COLO668 (cell line): ENCODE data around the gene DNAH17.

Experiments
- DNase-seq: peaks from one replicate; lab custom pipeline; 2025; ENCODE audit not compliant: unreplicated experiment; lab: John Stamatoyannopoulos, UW

The DNAH17 gene

DNA sequence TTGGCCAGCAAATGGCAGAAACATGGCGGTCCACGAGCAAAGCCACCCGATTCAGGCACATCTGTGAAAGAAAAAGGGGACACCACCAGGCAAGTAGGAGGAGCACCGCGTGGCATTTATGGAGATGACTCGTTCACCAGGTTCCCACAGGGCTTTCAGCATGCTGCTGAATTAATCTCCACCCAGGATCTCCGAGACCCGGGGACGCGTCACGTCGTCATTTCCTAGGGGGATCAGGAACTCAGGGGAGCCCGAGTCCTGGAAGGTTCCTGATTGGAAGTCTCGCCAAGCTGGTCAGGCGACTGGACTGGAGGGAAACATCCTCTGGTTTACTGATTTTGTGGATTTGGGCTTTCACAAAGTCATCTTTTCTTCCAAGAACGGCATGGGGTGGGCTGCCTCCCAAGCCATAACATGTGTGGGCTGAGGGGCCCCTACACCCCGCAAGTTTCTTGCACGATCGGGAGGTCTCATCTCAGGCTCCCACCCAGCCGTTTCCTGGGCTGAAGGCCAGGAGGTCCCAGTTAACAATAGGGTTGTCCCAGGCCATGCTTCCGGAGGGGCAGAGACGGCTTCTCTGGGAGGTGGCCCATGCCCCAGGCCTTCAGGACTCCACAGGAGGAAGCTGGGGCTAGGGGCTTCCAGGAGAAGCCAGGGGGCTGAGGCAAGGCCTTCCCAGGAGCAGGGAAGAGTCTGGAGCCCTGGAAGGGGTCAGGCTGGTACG, 645 bp downstream of the DNAH17 start:
- no peak for DNase-seq

DNA sequence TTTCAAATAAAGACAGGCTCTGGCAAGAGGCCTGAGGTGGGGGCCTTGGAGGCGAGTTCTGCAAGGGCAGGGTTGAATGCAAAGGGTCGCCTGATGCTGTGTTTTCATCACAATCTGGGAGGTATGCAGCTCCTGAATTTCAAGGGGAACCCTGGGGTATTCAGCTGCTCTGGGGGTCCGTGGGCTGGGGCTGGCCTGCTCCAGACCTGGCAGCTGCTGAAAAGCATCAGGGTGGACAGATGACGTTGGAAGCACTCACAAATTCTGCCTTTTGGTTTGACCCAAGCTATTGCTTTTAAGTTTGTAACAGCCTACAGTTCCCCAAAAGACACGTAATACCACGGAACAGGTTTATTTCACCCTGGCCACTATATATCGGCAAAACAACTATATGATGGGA, 1.3 kb downstream of the DNAH17 start:
- no peak for DNase-seq

DNA sequence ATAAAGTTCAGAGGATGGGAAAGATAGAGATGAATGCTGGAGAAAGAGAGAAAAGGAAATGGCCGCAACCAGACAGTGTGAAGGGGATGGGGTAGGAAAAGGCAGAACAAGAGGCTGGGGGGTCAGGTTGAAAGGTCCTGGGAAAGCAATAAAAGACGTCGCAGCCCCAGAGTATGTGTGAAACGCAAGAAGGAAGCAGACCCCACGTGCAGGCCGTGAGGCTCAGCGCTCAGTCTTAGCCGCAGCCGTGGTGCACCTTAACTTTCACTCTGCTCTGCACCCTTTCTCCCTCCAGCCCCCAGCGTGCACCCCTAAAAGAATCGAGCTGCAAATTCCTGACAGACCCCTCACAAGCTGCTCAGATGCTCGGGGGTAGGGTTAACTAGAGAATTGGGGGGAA, 1.9 kb downstream of the DNAH17 start:
- no peak for DNase-seq

DNA sequence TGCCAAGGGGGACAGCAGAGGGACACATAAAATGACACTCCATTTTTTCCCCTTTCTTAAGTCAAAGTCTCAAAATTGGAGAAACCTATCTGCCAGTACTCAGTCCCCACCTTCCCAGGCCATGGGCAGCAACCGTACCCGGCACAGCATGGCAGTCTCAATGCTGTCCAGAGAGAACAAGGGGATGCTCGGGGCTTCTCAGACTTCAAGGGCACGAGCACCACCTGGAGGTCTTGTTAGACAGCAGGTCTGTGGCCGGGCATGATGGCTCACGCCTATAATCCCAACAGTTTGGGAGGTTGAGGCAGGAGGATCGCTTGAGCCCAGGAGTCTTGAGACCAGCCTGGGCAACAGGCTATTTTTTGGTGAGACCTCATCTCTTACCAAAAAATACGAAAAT, 3.2 kb downstream of the DNAH17 start:
- DNase-seq: peak; percentile 43

DNA sequence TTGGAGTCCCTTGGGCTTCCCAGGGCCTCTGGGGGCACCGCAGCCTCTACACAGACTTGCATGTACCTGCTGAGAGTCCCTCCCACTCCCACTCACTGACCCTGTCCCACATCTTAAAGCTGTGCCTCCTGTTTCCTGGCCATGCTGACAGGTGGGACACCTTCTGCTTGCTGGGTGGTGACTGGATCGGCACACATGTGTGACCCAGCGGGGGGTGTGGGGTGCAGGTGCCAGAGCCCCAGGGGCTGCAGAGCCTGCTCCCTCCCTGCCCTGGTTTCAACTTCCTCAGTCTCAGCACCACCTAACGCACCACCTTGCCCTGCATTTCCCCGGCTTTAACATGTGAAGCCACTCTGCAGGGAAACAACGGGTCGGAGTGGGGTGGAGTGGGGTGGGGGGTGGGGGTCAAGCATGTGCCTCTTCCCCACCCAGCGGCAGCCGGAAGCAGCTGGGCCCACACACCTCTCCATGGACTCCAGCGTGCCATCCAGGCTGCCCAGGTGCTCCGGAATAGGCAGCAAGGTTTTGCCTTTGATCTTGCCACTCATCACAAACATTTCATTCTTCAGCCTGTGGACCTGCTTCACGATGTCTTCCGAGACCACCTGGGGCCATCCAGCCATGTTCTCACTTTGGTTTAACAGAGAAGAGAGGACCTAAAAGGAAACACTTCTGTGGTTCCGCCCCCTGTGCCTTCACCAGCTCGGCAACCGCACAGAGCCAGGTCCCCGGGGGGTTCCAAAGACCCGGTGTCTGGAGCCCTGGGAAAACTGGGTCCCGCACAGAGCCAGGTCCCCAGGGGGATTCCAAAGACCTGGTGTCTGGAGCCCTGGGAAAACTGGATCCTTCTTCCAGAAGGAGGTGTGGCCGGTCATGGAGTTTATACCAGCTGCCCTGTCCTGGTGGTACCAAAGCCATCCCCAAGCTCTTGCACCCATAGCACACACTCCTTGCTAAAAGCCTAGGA, 4.7 kb downstream of the DNAH17 start:
- DNase-seq: no peak

DNA sequence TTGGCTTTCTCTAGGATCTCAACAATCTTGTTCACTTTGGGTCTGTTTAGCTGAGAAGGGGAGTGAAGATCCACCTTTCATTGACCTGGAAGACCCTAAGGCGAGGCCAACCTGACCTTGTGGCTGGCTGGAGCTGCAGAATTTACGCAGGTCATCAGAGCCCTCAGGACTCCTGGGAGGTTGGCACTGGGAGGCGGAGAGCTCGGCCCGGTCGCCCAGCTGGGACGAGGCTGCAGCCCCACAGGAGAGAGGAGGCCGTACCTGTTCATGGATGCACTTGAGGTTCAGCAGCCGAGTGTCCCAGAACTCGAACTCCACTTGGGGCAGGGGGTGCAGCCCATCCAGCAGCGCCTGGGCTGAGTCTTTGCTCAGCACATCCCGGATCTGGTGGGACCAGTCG, 5.9 kb downstream of the DNAH17 start:
- no peak for DNase-seq

DNA sequence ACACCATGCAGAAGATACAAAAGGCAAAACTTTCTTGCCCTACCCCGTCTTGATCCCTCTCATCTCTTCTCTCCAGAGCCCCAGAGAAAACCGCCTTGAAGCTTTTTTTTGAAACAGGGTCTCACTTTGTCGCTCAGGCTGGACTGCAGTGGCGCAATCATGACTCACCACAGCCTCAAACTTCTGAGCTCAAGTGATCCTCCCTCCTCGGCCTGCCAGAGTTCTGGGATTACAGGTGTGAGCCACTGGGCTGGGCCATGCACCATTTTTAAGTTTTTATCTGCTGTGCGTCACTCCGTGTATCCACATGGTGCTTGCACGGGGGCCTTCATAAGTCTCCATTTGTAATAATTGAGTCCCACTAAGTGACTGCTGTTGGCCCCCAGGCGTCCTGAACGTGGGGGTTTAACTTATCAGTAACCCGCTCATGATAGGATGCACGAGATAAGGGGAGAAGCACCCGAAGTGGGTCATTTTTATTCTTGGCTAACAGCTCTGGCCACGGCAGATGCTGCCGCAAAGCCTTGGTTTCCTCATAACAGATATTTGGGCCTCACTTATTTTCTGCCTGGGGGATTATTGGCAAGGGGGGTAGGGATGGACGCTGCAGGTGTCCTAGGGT, 8.6 kb downstream of the DNAH17 start:
- no peak for DNase-seq

DNA sequence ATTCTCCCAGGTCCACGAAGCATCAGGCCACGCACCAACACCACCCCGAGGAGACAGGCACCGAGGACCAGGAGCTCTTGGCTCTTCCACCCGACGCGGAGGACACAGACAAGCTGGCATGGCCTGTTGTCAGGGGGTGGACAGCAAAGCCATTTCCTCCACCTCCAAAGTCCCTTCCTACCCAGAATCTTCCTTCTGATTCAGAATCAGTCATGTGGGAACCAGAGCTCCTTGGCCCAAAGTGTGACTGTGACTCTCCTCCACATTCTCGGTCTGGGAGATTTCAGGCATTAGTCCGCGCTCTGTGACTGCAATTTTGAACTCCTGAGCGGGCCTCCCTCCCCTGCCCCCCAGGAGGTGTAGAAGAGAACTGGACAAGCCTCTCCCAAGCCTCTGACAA, 9.2 kb downstream of the DNAH17 start:
- no peak for DNase-seq

DNA sequence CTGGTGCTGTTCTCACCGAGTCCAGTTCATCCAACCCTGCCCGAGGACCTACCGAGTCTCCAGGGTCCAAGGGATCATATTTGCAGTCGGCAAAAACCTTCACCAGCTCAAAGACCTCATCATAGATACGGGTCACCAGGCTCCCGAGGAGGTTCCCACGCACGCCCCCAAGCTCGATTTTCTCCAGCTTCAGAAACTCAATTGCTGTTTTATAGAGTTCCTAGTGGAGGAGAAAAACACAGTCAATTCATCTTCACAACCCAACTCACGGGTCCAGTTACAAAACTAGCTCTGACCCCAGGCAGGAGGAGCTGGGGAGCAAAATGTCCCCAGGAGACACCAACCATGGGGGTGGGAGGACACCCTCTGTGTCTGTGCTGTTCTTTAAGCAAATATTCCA, 10.2 kb downstream of the DNAH17 start:
- no peak for DNase-seq

DNA sequence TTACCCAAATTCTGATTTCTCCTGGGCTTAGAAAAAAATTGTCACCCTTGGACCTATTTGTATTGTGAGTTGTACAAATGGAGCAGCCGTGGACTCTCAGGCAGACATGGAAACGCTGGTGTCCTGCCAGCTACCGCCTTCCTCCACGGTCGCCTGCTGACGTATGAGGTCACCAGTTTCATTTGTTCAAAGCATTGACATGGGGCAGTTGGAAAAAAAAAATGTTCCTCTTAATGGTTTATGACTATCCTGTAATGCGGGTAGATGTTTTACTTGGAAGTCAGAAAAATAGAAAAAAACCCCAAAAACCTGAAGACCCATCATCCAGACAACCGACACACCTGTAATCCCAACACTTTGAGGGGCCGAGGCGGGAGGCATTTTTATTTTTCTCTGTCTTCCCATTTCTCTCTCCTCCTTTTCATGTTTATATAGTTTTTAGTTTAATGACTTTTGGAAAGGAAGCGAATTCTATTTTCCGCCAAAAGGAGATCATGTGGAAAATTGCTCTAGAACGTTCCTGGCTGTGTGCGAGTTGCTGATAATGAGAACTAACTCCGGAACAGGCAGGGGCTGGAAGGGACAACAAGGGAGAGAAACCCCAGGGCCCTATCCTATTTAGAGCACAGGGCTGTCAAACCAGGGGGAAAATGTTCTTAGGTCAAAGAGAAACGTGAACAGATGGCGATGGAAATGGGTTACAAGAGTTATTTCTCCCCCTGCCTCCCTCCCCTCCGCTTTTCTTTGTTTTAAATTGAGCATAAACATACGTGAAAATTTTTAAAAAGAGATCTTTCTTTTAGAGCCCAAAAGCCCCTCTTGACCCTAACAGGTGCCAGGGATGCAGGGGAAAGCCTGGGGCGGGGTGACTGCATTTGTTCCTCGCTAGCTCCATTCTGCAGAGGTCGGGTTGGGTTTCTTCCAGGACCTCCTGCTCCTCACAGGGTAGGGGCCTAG, 13.7 kb downstream of the DNAH17 start:
- no peak for DNase-seq

DNA sequence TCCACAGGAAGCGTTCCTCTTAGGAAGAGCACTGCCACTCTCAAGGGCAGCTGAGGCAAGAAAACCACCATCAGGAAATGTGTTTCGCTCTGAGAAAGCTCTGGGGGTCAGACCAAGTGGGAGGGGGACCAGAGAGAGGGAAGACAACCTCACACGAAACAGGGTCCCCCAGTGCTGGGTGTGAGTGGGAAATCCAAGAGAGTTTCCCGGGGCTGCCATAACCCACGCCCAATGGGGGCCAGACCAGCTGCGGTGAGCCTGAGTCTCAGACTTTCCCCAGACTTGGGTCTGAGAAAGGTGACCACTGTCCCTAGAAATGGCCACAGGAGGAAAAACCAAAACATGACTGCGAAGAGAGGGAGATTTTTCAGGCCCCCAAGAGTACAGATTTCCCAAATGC, 14.5 kb downstream of the DNAH17 start:
- DNase-seq: no peak

DNA sequence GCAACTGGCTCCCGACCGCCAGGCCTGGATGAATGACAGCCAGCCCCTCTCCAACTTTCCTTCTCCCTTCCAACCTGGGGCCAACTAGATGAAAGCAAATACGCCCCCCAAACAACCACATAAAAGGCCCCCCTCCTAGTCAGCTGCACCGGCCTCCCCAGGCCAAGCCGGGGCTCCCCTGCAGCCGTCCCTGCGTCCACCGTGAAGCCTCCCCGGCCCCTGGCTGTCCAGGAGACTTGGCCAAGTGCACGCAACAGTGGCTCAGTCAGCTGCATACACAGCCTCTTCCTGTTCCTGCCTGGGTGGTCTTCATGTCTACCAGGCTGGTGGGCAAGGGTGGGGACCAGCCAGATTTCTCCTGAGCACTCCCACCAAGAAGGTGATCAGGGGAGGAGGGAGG, 16.0 kb downstream of the DNAH17 start:
- no peak for DNase-seq

DNA sequence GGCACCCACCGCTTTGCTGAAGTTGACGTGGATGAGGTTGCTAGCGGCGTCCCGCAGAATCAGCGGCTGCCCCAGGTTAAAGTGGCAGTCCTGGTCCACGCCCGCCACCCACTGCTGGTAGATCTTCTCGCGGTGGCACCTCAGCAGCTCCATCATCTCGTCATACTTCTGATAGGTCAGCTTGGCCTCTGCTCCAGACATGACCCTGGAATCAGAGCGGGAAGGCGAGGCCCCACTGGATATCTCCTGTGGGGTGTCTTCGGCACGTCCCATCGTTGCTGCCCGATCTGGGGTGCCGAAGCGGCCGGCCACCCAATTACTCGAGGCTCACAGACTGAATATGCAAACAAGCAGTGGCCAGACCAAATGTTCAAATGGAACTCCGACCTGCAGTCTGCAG, 16.5 kb downstream of the DNAH17 start:
- no peak for DNase-seq

DNA sequence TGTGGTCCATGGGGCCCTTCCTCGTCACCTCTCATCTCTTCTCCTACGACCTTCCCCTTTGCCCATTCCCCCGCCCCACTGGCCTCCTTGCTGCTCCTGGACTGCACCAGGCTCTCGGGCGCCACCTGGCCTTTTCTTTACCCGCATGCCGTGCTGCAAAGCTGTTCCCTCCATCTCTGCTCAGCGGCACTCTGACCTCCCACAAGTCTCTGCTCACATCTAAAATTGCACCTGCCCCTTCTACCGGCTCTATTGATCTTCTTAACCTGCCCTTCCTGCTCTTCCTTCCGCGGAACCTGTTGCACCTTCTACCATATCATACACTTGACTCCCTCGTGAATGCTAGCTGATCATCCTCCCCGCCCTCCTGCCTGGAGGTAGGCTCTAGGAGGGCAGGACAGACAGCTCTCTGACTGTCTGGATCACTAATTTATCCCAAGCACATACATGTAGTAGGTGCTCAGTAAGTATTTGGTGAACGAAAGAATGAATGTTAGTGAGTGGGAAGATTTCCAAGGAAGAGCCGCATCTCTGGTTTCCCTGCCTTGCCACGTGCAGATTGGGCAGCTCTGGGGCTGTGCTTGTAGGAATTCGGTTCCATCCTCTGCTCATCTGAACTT, 17.3 kb downstream of the DNAH17 start:
- peak; percentile 14 for DNase-seq

DNA sequence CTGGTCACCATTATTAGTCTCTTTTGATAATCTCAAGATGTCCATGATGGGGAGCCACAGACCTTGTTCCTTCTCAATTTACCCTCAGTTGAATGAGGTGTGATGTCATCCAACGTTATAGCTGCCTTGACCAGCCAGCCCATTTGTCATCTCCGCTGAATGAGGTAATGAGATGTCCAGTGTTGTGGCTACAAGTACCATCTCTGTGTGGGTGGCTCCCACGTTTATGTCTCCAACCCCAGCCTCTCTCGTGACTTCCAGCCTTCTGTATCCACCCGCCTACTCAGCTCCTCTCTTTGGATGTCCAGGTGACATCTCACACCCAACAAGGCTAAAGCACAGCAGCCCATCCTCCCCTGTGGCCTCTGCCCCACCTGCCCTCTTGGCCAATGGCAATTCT, 18.2 kb downstream of the DNAH17 start:
- DNase-seq: no peak

DNA sequence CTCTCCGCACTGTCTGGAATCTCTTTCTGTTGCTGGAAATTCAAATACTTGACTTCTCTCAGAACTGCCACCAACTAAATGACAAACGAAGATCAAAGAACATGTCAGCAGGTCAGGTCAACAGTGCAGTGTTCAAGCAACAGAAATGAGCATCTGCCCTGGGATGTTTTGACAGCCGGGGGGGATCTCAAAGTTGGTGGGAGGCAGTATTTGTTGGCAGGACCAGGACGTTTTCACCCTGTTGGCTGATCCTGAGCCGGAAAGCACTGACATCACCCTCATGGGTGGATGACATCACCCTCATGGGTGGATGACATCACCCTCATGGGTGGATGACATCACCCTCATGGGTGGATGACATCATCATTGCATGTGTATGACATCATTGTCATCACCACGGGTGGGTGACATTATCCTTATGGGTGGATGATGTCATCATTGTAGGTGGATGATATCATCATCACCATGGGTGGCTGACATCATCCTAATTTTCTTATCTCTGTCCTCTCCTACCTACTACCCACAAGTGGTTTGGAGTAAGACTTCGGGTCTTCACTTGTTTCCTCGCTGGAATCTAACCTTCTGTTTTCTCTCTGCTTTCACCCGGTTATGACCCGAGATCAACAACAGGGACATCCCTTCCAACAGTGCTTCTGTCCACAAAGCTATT, 18.9 kb downstream of the DNAH17 start:
- no peak for DNase-seq

DNA sequence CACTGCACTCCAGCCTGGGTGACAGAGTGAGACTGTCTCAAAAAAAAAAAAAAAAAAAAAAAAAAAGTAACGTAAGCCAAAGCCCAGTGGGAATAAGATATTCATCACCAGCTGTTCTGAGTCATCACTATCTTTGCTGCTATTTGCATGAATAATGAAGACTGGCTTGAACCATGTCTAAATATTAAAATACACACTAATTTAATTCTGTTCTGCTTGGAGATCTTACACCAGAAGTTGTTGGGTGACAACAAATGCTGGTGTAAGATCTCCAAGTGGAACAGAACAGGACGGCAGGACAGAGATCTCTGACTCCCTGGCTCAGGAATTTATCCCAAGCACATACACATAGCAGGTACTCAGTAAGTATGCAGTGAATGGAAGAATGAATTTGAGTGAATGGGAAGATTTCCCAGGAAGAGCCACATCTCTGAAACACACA, 19.6 kb downstream of the DNAH17 start:
- DNase-seq: no peak

DNA sequence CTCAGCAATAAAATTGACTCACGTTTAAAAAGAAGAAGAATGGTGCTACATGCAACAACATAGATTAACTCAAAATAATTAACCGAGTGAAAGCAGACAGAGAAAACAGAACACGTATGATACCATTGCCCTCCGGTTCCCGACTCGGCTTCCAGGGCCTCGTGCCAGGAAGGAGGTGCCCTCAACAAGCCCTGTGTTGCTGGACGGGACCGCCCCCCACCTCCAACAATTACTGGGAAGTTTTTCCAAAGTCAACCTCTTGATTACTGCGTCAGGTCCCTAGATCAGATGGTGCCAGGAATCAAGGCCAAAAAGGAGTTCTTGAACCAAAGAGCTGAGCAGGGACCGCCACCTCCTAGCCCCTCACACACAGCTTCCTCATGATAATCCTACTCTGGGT, 20.4 kb downstream of the DNAH17 start:
- no peak for DNase-seq

DNA sequence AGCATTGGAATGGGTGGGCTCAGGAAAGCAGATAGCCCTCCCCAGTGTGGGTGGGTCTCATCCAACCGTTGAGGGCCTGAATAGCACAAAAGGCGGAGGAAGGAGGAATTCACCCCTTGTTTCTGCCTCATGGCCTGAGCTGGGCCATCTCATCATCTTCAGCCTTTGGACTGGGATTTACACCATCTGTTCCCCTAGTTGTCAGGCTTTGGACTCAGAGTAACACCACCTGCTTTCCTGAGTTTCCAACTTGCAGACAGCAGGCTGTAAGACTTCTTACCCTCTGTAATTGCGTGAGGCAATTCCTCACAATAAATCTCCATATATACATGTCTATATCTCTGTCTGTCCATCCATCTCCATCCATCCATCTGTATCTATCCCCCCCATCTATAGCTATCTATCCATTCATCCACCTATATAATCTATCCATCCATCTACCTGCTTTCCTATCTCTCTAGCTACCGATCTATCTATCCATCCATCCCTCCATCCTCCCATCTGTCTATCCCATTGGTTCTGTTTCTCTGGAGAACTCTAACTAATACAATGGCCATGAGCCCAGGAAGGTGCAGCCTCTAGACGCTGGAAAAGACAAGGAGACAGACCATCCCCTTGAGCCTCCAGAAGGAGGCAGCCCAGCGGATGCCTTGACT, 21.3 kb downstream of the DNAH17 start:
- no peak for DNase-seq
